HEK293 (cell line): ENCODE results near the gene SIRT4.

Experiments used
- CTCF ChIA-PET: fragments of 350-600 bp; formaldehyde crosslinking; extraction: SDS; loops from one replicate; lab custom pipeline; 2021; ENCODE audit warnings: antibody characterized with exemption; lab: Yijun Ruan, JAX
- POLR2A ChIA-PET: fragments of 300-600 bp; formaldehyde crosslinking; extraction: SDS; loops from one replicate; lab custom pipeline; 2020; ENCODE audit warnings: antibody characterized with exemption, inconsistent platforms; lab: Yijun Ruan, JAX
- H3K27ac ChIP-seq: fragments of 200-500 bp; sonication (Bioruptor generic); 2 replicates; pipeline ENCODE4 v1.5.1; 2014; ENCODE audit warnings: low read depth, low read length, control low read depth, inconsistent platforms; ENCODE audit errors: extremely low read depth
- H3K36me3 ChIP-seq, 2 experiments: fragments of 200-500 bp in 1 of 2; sonication (Bioruptor generic) in 1 of 2; 1 replicate in 1 of 2; 2 replicates in 1 of 2; pipeline ENCODE4 v1.5.1; 2014 to 2017; ENCODE audit warnings: inconsistent platforms in 2 of 2, low read length in 2 of 2; ENCODE audit not compliant: control insufficient read depth in 2 of 2, insufficient read depth in 1 of 2
- H3K4me1 ChIP-seq: fragments of 200-500 bp; sonication (Bioruptor generic); 2 replicates; pipeline ENCODE4 v1.5.1; 2014; ENCODE audit warnings: mild to moderate bottlenecking, low read length, inconsistent platforms; ENCODE audit not compliant: control insufficient read depth, insufficient read depth
- H3K4me3 ChIP-seq: 2 replicates; pipeline ENCODE4 v1.5.1; 2011; ENCODE audit warnings: low read depth, mild to moderate bottlenecking, control low read depth, low read length, moderate library complexity
- H3K9me3 ChIP-seq: fragments of 200-500 bp; sonication (Bioruptor generic); 2 replicates; pipeline ENCODE4 v1.5.1; 2014; ENCODE audit warnings: low read depth, low read length, inconsistent platforms; ENCODE audit not compliant: control insufficient read depth, insufficient read depth
- GLIS1 ChIP-seq: fragments of 450-650 bp; formaldehyde crosslinking; IDR thresholded peaks from 2 replicates; pipeline ENCODE4 v1.5.1; 2016; ENCODE audit warnings: missing biosample characterization, missing genetic modification characterization
- GLIS2 ChIP-seq: fragments of 450-650 bp; formaldehyde crosslinking; IDR thresholded peaks from 2 replicates; pipeline ENCODE4 v1.5.1; 2016; ENCODE audit warnings: missing biosample characterization, missing genetic modification characterization
- IKZF3 ChIP-seq: fragments of 450-650 bp; IDR thresholded peaks from 2 replicates; pipeline ENCODE4 v1.5.0; 2018; ENCODE audit warnings: missing biosample characterization, mild to moderate bottlenecking, missing genetic modification characterization, moderate library complexity
- KLF1 ChIP-seq: fragments of 450-650 bp; formaldehyde crosslinking; IDR thresholded peaks from 2 replicates; pipeline ENCODE4 v1.5.1; 2016; ENCODE audit warnings: missing biosample characterization, missing genetic modification characterization
- PRDM10 ChIP-seq: fragments of 450-650 bp; formaldehyde crosslinking; IDR thresholded peaks from 2 replicates; pipeline ENCODE4 v1.5.1; 2016; ENCODE audit warnings: missing biosample characterization, missing genetic modification characterization
- SP3 ChIP-seq: fragments of 450-650 bp; formaldehyde crosslinking; IDR thresholded peaks from 2 replicates; pipeline ENCODE4 v1.5.1; 2016; ENCODE audit warnings: missing biosample characterization, missing genetic modification characterization
- SP7 ChIP-seq: fragments of 450-650 bp; formaldehyde crosslinking; IDR thresholded peaks from 2 replicates; pipeline ENCODE4 v1.5.1; 2016; ENCODE audit warnings: missing biosample characterization, missing genetic modification characterization
- WT1 ChIP-seq: fragments of 450-650 bp; formaldehyde crosslinking; IDR thresholded peaks from 2 replicates; pipeline ENCODE4 v1.5.1; 2016; ENCODE audit warnings: missing biosample characterization, missing genetic modification characterization
- ZBTB17 ChIP-seq: fragments of 450-650 bp; formaldehyde crosslinking; IDR thresholded peaks from 2 replicates; pipeline ENCODE4 v1.5.1; 2016; ENCODE audit warnings: missing biosample characterization, missing genetic modification characterization
- ZNF600 ChIP-seq: fragments of 450-650 bp; formaldehyde crosslinking; IDR thresholded peaks from 2 replicates; pipeline ENCODE4 v1.5.1; 2016; ENCODE audit warnings: missing biosample characterization, missing genetic modification characterization
- ZNF639 ChIP-seq: fragments of 450-650 bp; formaldehyde crosslinking; IDR thresholded peaks from 2 replicates; pipeline ENCODE4 v1.5.1; 2016; ENCODE audit warnings: missing biosample characterization, missing genetic modification characterization
- ZNF76 ChIP-seq: fragments of 450-650 bp; formaldehyde crosslinking; IDR thresholded peaks from 2 replicates; pipeline ENCODE4; 2016; ENCODE audit warnings: low read depth, missing biosample characterization, missing genetic modification characterization, borderline replicate concordance
- ZXDB ChIP-seq: fragments of 450-650 bp; formaldehyde crosslinking; IDR thresholded peaks from 2 replicates; pipeline ENCODE4 v1.5.1; 2016; ENCODE audit warnings: missing biosample characterization, missing genetic modification characterization
- TF ChIP-seq, protein P1 (sequence below): fragments of 450-650 bp; formaldehyde crosslinking; IDR thresholded peaks from 2 replicates; pipeline ENCODE4 v1.5.1; 2016; ENCODE audit warnings: missing biosample characterization, missing genetic modification characterization, borderline replicate concordance
- TF ChIP-seq, protein P2 (sequence below): fragments of 450-650 bp; formaldehyde crosslinking; IDR thresholded peaks from 2 replicates; pipeline ENCODE4 v1.5.1; 2016; ENCODE audit warnings: missing biosample characterization, missing genetic modification characterization
- TF ChIP-seq, protein P3 (sequence below): fragments of 450-650 bp; formaldehyde crosslinking; IDR thresholded peaks from 2 replicates; pipeline ENCODE4 v1.5.1; 2017; ENCODE audit warnings: missing biosample characterization, missing genetic modification characterization

The SIRT4 gene

DNA sequence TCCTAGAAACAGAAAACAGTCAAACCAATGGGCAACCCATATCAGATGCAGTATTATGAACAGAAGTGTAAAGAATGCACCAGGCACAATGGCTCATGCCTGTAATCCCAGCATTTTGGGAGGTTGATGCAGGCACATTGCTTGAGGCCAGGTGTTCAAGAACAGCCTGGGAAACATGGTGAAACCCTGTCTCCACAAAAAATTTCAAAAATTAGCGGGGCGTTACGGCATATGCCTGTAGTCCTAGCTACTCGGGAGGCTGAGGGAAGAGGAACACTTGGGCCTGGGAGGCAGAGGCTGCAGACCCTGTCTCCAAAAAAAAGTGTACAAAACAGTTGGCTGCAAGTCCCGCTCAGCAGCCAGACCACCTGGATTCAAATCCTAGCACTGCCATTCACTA is 41.5 kb upstream of the SIRT4 start:
- Histone ChIP-seq H3K4me3 (no peak overlapping the region), H3K27ac (no peak overlapping the region), H3K4me1 (peaks cover 10% of the 10 kb centered on the region), H3K9me3 (no peaks in the 10 kb centered on the region), H3K36me3 (no peaks in the 10 kb centered on the region; a peak in 1 of 3 replicates)
- ChIA-PET POLR2A (interaction anchor here (0.7 to 8.6 kb wide), 4 partner anchors 13 to 32 kb away, joined by 3 to 126 read pairs (median 16); partner anchors contain the start of genes RNU4-1 and RNU4-2), CTCF (interaction anchor here (1.0 to 16.4 kb wide), 3 partner anchors 15 to 34 kb away, joined by 3 to 581 read pairs (median 132); no protein-coding TSS in a partner anchor)
- 0 out of 2 replicates have a peak, but pooled peaks have one; percentile 38 for TF ChIP-seq ZNF600 (tag by site-specific recombination)
- TF ChIP-seq, protein P1, sequence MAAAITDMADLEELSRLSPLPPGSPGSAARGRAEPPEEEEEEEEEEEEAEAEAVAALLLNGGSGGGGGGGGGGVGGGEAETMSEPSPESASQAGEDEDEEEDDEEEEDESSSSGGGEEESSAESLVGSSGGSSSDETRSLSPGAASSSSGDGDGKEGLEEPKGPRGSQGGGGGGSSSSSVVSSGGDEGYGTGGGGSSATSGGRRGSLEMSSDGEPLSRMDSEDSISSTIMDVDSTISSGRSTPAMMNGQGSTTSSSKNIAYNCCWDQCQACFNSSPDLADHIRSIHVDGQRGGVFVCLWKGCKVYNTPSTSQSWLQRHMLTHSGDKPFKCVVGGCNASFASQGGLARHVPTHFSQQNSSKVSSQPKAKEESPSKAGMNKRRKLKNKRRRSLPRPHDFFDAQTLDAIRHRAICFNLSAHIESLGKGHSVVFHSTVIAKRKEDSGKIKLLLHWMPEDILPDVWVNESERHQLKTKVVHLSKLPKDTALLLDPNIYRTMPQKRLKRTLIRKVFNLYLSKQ (tag by site-specific recombination) = no peak

DNA sequence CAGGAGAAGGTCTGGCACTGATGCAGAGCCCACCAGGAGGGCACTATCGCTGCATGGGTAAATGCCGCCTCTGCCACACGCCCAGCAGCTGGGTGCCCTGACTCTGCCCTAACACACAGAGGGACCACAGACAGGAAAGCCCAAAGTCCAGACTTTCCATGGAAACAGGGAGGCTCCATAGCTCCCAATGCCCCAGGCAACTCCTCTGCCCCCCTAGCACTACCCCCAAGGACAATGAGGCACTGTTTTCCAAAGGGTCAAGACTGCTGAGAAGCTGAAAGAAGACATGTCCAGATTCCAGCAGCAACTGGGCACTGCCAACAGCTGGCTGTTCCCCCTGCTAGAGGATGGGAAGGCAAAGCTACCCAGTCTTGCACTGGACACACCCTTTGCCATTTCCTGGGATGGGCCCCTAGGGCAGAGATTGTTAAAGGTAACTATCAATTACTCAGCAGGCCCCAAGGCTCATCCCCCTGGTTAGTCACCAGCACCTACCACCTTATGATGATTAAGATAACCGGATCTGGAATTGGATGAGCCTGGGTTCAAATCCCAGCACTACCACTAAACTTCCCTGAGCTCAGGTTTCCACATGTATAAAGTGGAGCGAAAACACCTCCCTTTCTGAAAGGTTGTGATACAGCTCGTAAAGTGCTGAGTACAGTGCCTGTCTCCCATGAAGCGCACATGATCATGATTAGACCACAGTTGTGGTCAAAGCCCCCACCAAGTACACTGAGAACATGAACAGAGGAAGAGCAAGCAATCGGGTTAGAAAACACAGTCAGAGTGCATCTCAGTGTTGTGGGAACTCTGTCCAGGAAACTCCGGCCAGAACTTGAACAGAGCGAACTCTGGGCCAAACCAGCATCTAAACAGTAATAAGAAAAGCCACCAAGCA is 39.9 kb upstream of the SIRT4 start:
- H3K27ac ChIP-seq = no peak overlapping the region
- H3K36me3 ChIP-seq = no peaks in the 10 kb centered on the region
- ChIA-PET CTCF (interaction anchor here (0.8 to 16.4 kb wide), 7 partner anchors 8 to 1049 kb away, joined by 3 to 581 read pairs (median 3); partner anchors contain the start of gene RPLP0), POLR2A (interaction anchor here (1.9 to 8.6 kb wide), 5 partner anchors 27 to 62 kb away, joined by 11 to 126 read pairs (median 21); partner anchors contain the start of genes RNU4-1, RNU4-2 and RPLP0)
- H3K4me3 ChIP-seq = no peak overlapping the region
- H3K4me1 ChIP-seq = peaks cover 7% of the 10 kb centered on the region
- no peaks in the 10 kb centered on the region for H3K9me3 ChIP-seq
- TF ChIP-seq WT1 (tag by site-specific recombination) = 0 out of 2 replicates have a peak, but pooled peaks have one; percentile 12
- 0 out of 2 replicates have a peak, but pooled peaks have one; percentile 9 for TF ChIP-seq ZNF76 (tag by site-specific recombination)
- TF ChIP-seq, protein P2, sequence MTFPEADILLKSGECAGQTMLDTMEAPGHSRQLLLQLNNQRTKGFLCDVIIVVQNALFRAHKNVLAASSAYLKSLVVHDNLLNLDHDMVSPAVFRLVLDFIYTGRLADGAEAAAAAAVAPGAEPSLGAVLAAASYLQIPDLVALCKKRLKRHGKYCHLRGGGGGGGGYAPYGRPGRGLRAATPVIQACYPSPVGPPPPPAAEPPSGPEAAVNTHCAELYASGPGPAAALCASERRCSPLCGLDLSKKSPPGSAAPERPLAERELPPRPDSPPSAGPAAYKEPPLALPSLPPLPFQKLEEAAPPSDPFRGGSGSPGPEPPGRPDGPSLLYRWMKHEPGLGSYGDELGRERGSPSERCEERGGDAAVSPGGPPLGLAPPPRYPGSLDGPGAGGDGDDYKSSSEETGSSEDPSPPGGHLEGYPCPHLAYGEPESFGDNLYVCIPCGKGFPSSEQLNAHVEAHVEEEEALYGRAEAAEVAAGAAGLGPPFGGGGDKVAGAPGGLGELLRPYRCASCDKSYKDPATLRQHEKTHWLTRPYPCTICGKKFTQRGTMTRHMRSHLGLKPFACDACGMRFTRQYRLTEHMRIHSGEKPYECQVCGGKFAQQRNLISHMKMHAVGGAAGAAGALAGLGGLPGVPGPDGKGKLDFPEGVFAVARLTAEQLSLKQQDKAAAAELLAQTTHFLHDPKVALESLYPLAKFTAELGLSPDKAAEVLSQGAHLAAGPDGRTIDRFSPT (tag by site-specific recombination) = peak; percentile 54; the same call in 1 of the 2 replicates
- TF ChIP-seq IKZF3 (tag by site-specific recombination) = 0 out of 2 replicates have a peak, but pooled peaks have one; percentile 19
- TF ChIP-seq, protein P3, sequence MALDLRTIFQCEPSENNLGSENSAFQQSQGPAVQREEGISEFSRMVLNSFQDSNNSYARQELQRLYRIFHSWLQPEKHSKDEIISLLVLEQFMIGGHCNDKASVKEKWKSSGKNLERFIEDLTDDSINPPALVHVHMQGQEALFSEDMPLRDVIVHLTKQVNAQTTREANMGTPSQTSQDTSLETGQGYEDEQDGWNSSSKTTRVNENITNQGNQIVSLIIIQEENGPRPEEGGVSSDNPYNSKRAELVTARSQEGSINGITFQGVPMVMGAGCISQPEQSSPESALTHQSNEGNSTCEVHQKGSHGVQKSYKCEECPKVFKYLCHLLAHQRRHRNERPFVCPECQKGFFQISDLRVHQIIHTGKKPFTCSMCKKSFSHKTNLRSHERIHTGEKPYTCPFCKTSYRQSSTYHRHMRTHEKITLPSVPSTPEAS = no peak
- TF ChIP-seq ZNF600 (tag by site-specific recombination) = peak; percentile 39; the same call in 1 of the 2 replicates
- TF ChIP-seq PRDM10 (tag by site-specific recombination) = peak; percentile 72
- TF ChIP-seq SP3 (tag by site-specific recombination) = no peak
- no peak for TF ChIP-seq ZXDB
- no peak for TF ChIP-seq ZNF639 (tag by site-specific recombination)
- TF ChIP-seq SP7 (tag by site-specific recombination) = peak; percentile 92
- 0 out of 2 replicates have a peak, but pooled peaks have one; percentile 24 for TF ChIP-seq GLIS2 (tag by site-specific recombination)
- 0 out of 2 replicates have a peak, but pooled peaks have one; percentile 17 for TF ChIP-seq KLF1
- peak; percentile 45; the same call in 1 of the 2 replicates for TF ChIP-seq GLIS1 (tag by site-specific recombination)
- no peak for TF ChIP-seq ZBTB17 (tag by site-specific recombination)
